Endothelial cell of hepatic sinusoid (primary cell): ENCODE data around the gene RAD9B.

Experiments used
- in situ Hi-C: cut with HindIII; loops from 2 replicates; pipeline ENCODE4 v1.10.0; 2017; ENCODE audit warnings: low sequenced_read_pairs

The RAD9B gene

GRCh38 chr12:110550981-110551380, 48.9 kb downstream of the RAD9B start:
- in situ Hi-C loops, result no loop called here
